CD4-positive, alpha-beta T cell treated with Interferon gamma for 1 hour (primary cell): ENCODE data around the gene SETX.
"Not testable (repeated sequence)": the region's sequence is repeated elsewhere in the genome, so short reads cannot be mapped to it uniquely, and the experiment has no call there.

Source experiments
- DNase-seq: peaks from one replicate; pipeline ENCODE4 v3.0.0-alpha.2; 2020

SETX gene

GRCh38 chr9:132269704-132270516 lies 84.9 kb downstream of the SETX start:
- not testable (repeated sequence) for DNase-seq

- peak; percentile 57 for DNase-seq
Measured at GRCh38 chr9:132268725-132269352, 85.9 kb downstream of the SETX start.

- no peak for DNase-seq
Measured at GRCh38 chr9:132267660-132268059, 87.1 kb downstream of the SETX start.

GRCh38 chr9:132266017-132266416 lies 88.8 kb downstream of the SETX start:
- no peak for DNase-seq

- no peak for DNase-seq
Measured at GRCh38 chr9:132260846-132261245, 93.9 kb downstream of the SETX start.

GRCh38 chr9:132250324-132251262 lies 104.2 kb downstream of the SETX start:
- no peak for DNase-seq

GRCh38 chr9:132249690-132250089 lies 105.1 kb downstream of the SETX start:
- no peak for DNase-seq

GRCh38 chr9:132249123-132249522 lies 105.7 kb downstream of the SETX start:
- no peak for DNase-seq

- no peak for DNase-seq
Measured at GRCh38 chr9:132247942-132248341, 106.8 kb downstream of the SETX start.

GRCh38 chr9:132245465-132245864 lies 109.3 kb downstream of the SETX start:
- no peak for DNase-seq

GRCh38 chr9:132244582-132245455 lies 110.0 kb downstream of the SETX start:
- DNase-seq, result no peak

- no peak for DNase-seq
Measured at GRCh38 chr9:132243156-132244074, 111.4 kb downstream of the SETX start.

- no peak for DNase-seq
Measured at GRCh38 chr9:132242621-132243155, 112.1 kb downstream of the SETX start.

GRCh38 chr9:132241840-132242620 lies 112.8 kb downstream of the SETX start:
- peak; percentile 67 for DNase-seq

GRCh38 chr9:132241483-132241839 lies 113.3 kb downstream of the SETX start:
- DNase-seq, result no peak

- peak; percentile 100 for DNase-seq
Measured at GRCh38 chr9:132240841-132241482, 113.8 kb downstream of the SETX start.

GRCh38 chr9:132239999-132240840 lies 114.6 kb downstream of the SETX start:
- no peak for DNase-seq

- DNase-seq, result no peak
Measured at GRCh38 chr9:132239518-132239917, 115.3 kb downstream of the SETX start.

GRCh38 chr9:132238992-132239391 lies 115.8 kb downstream of the SETX start:
- no peak for DNase-seq
